K562 (cell line): Measurements from ENCODE around the gene SCYL1. TPM values are rescaled to one million over a fixed set of nuclear protein-coding genes. Genes with fewer than 3 reads are reported as not detected.
A peak's percentile ranks its signal among the peaks of the same experiment; 100 is the strongest.

ENCODE experiments used
- ATF1 ChIP-seq, 2 experiments: fragments of 450-650 bp in 1 of 2; IDR thresholded peaks; 2 replicates each; pipeline ENCODE4 v1.6.1; 2016; ENCODE audit warnings: missing compliant biosample characterization in 1 of 2, missing genetic modification characterization in 1 of 2
- C11orf30 ChIP-seq: fragments of 450-650 bp; IDR thresholded peaks from 2 replicates; pipeline ENCODE4 v1.6.1; 2016; ENCODE audit warnings: low read depth, mild to moderate bottlenecking
- CCNT2 ChIP-seq: IDR thresholded peaks from 2 replicates; pipeline ENCODE4 v1.6.1; 2011; ENCODE audit warnings: borderline replicate concordance, low read depth, mild to moderate bottlenecking, moderate library complexity, mixed read lengths, low read length; ENCODE audit not compliant: insufficient read length; ENCODE audit errors: extremely low read depth
- NR2F6 ChIP-seq: fragments of 450-650 bp; formaldehyde crosslinking; IDR thresholded peaks from 2 replicates; pipeline ENCODE4 v1.4.0; 2020; ENCODE audit warnings: mild to moderate bottlenecking
- PTBP1 ChIP-seq: fragments of 200-400 bp; formaldehyde crosslinking; IDR thresholded peaks from 2 replicates; pipeline ENCODE4 v1.6.1; 2017; ENCODE audit warnings: low read depth, low read length
- PURB ChIP-seq: sonication (generic); formaldehyde crosslinking; IDR thresholded peaks from 2 replicates; pipeline ENCODE4 v1.9.0; 2021; ENCODE audit warnings: low read depth, mild to moderate bottlenecking, missing genetic modification reagents
- RBM15 ChIP-seq: fragments of 200-400 bp; formaldehyde crosslinking; IDR thresholded peaks from 2 replicates; pipeline ENCODE4 v1.6.1; 2018; ENCODE audit warnings: mild to moderate bottlenecking, low read length, moderate library complexity; ENCODE audit not compliant: insufficient read depth
- RCOR1 ChIP-seq, 2 experiments: IDR thresholded peaks; 2 replicates each; pipeline ENCODE4 v1.6.1; 2012; ENCODE audit warnings: low read depth in 2 of 2, low read length in 2 of 2, borderline replicate concordance in 1 of 2, improper control_type of control experiment in 1 of 2
- SRSF9 ChIP-seq: fragments of 200-400 bp; formaldehyde crosslinking; IDR thresholded peaks from 2 replicates; pipeline ENCODE4 v1.6.1; 2017; ENCODE audit warnings: low read depth, low read length, borderline replicate concordance
- THRAP3 ChIP-seq: fragments of 450-650 bp; IDR thresholded peaks from 2 replicates; pipeline ENCODE4 v1.6.1; 2016; ENCODE audit warnings: mild to moderate bottlenecking, inconsistent platforms, borderline replicate concordance
- ZBTB17 ChIP-seq: fragments of 450-650 bp; formaldehyde crosslinking; IDR thresholded peaks from 2 replicates; pipeline ENCODE4 v1.4.0; 2020; ENCODE audit warnings: mild to moderate bottlenecking
- ZNF121 ChIP-seq: sonication (generic); formaldehyde crosslinking; conservative IDR thresholded peaks from 2 replicates; pipeline ENCODE4 v1.8.0; 2022; ENCODE audit warnings: missing genetic modification reagents
- ZNF174 ChIP-seq: fragments of 250-450 bp; sonication (Bioruptor Pico); IDR thresholded peaks from 2 replicates; pipeline ENCODE4 v1.4.0; 2020; ENCODE audit warnings: mild to moderate bottlenecking
- ZNF232 ChIP-seq: sonication (generic); formaldehyde crosslinking; IDR thresholded peaks from 2 replicates; pipeline ENCODE4 v1.8.0; 2022; ENCODE audit warnings: mild to moderate bottlenecking, missing genetic modification reagents
- ZNF311 ChIP-seq: fragments of 250-450 bp; sonication (Bioruptor Pico); IDR thresholded peaks from 2 replicates; pipeline ENCODE4 v1.4.0; 2020; ENCODE audit warnings: mild to moderate bottlenecking, moderate library complexity
- ZNF384 ChIP-seq: IDR thresholded peaks from 2 replicates; pipeline ENCODE4 v1.6.1; 2012; ENCODE audit warnings: low read depth, low read length, improper control_type of control experiment
- ZNF583 ChIP-seq: fragments of 250-450 bp; sonication (Bioruptor Pico); IDR thresholded peaks from 2 replicates; pipeline ENCODE4 v1.4.0; 2020
- polyA plus RNA-seq, 8 experiments: library from polyadenylated mRNA; depleted of rRNA in 4 of 8; stranded (reverse) in 5 of 8; unstranded in 3 of 8; fragments of >200 nt; fragmentation: Nextera tagmentation in 2 of 8; fragmentation: Illumina TruSeq in 1 of 8; extraction: Ambion mirVana in 2 of 8; extraction: Trizol in 1 of 8; gene quantifications; 2 replicates each; pipeline versions ENCODE4 v1.2.1 to v1.2.3, GENCODE V29; 2011 to 2014; ENCODE audit warnings: inconsistent platforms in 1 of 8, missing spikeins in 1 of 8
- total RNA-seq, 7 experiments: library from RNA; depleted of rRNA in 6 of 7; stranded (reverse); fragments of >200 nt in 6 of 7; fragmentation: Illumina TruSeq in 2 of 7; extraction: Trizol in 2 of 7; gene quantifications; 2 replicates each; pipeline versions ENCODE4 v1.2.1 to v1.2.3, GENCODE V29; 2011 to 2021; ENCODE audit warnings: low replicate concordance in 1 of 7
- TF ChIP-seq, protein P1 (sequence below): fragments of 450-650 bp; IDR thresholded peaks from 2 replicates; pipeline ENCODE4 v1.6.1; 2016; ENCODE audit warnings: low read depth, mild to moderate bottlenecking, moderate library complexity
- TF ChIP-seq, protein P2 (sequence below), 2 experiments: fragments of 450-650 bp; formaldehyde crosslinking in 1 of 2; IDR thresholded peaks; 2 replicates each; pipeline versions ENCODE4 v1.4.0 to v1.6.1; 2014 to 2020; ENCODE audit warnings: mild to moderate bottlenecking in 2 of 2, borderline replicate concordance in 1 of 2, low read depth in 1 of 2
- TF ChIP-seq, protein P3 (sequence below), 2 experiments: fragments of 200-800 bp in 1 of 2; sonication (Bioruptor generic) in 1 of 2; sonication (generic) in 1 of 2; formaldehyde crosslinking in 1 of 2; IDR thresholded peaks in 1 of 2; conservative IDR thresholded peaks in 1 of 2; 2 replicates each; pipeline versions ENCODE4 v1.5.0 to v1.6.1; 2016 to 2020; ENCODE audit warnings: missing compliant biosample characterization in 1 of 2, missing genetic modification characterization in 1 of 2, missing genetic modification reagents in 1 of 2

The SCYL1 gene
- total and polyA plus RNA-seq, 9 of the 15 experiments (the other 6 are each of a cell fraction or from before 2014, with no cell fraction given) = 1.9 to 145 (median 57.6) TPM

- TF ChIP-seq RCOR1 (IDR thresholded peaks at IDR 0.05; ENCODE audit: borderline replicate concordance in 1 of 2, low read depth in 2 of 2, low read length in 2 of 2) = no peak
- TF ChIP-seq PTBP1 = no peak
- TF ChIP-seq ATF1 (CRISPR knock-in tag; IDR thresholded peaks at IDR 0.05) = no peak
- TF ChIP-seq ATF1 (tag; IDR thresholded peaks at IDR 0.05) = peak; percentile 93; the same call in 1 of the 2 replicates
- no peak for TF ChIP-seq ZNF121 (CRISPR knock-in tag)
- no peak for TF ChIP-seq SRSF9
- TF ChIP-seq NR2F6 (CRISPR knock-in tag) = no peak
- TF ChIP-seq ZNF384 = no peak
- TF ChIP-seq PURB = no peak
- TF ChIP-seq, protein P1, sequence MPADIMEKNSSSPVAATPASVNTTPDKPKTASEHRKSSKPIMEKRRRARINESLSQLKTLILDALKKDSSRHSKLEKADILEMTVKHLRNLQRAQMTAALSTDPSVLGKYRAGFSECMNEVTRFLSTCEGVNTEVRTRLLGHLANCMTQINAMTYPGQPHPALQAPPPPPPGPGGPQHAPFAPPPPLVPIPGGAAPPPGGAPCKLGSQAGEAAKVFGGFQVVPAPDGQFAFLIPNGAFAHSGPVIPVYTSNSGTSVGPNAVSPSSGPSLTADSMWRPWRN = peak; percentile 66; the same call in 1 of the 2 replicates
- no peak for TF ChIP-seq C11orf30
- peak; percentile 6; the same call in 1 of the 2 replicates for TF ChIP-seq THRAP3
- TF ChIP-seq, protein P2, sequence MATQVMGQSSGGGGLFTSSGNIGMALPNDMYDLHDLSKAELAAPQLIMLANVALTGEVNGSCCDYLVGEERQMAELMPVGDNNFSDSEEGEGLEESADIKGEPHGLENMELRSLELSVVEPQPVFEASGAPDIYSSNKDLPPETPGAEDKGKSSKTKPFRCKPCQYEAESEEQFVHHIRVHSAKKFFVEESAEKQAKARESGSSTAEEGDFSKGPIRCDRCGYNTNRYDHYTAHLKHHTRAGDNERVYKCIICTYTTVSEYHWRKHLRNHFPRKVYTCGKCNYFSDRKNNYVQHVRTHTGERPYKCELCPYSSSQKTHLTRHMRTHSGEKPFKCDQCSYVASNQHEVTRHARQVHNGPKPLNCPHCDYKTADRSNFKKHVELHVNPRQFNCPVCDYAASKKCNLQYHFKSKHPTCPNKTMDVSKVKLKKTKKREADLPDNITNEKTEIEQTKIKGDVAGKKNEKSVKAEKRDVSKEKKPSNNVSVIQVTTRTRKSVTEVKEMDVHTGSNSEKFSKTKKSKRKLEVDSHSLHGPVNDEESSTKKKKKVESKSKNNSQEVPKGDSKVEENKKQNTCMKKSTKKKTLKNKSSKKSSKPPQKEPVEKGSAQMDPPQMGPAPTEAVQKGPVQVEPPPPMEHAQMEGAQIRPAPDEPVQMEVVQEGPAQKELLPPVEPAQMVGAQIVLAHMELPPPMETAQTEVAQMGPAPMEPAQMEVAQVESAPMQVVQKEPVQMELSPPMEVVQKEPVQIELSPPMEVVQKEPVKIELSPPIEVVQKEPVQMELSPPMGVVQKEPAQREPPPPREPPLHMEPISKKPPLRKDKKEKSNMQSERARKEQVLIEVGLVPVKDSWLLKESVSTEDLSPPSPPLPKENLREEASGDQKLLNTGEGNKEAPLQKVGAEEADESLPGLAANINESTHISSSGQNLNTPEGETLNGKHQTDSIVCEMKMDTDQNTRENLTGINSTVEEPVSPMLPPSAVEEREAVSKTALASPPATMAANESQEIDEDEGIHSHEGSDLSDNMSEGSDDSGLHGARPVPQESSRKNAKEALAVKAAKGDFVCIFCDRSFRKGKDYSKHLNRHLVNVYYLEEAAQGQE (IDR thresholded peaks at IDR 0.05; ENCODE audit: borderline replicate concordance) = no peak
- TF ChIP-seq, protein P2 (CRISPR knock-in tag; IDR thresholded peaks at IDR 0.05; ENCODE audit: low read depth) = no peak
- TF ChIP-seq ZNF583 = no peak
- TF ChIP-seq, protein P3, sequence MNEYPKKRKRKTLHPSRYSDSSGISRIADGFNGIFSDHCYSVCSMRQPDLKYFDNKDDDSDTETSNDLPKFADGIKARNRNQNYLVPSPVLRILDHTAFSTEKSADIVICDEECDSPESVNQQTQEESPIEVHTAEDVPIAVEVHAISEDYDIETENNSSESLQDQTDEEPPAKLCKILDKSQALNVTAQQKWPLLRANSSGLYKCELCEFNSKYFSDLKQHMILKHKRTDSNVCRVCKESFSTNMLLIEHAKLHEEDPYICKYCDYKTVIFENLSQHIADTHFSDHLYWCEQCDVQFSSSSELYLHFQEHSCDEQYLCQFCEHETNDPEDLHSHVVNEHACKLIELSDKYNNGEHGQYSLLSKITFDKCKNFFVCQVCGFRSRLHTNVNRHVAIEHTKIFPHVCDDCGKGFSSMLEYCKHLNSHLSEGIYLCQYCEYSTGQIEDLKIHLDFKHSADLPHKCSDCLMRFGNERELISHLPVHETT (CRISPR knock-in tag; conservative IDR thresholded peaks at IDR 0.05 in 1 of 2, IDR thresholded peaks at IDR 0.05 in 1 of 2) = no peak
- TF ChIP-seq ZNF174 = no peak
- no peak for TF ChIP-seq ZBTB17 (CRISPR knock-in tag)
- TF ChIP-seq ZNF311 (CRISPR knock-in tag) = no peak
- TF ChIP-seq RBM15 = no peak
- no peak for TF ChIP-seq CCNT2
- no peak for TF ChIP-seq ZNF232 (CRISPR knock-in tag)
Observed at GRCh38 chr11:65498727-65498976, 26.2 kb upstream of the SCYL1 start (continued).
